ENCODE measurements around the gene CYB561D2. TPM values are rescaled to one million over a fixed set of nuclear protein-coding genes. Genes with fewer than 3 reads are reported as not detected.
A peak's percentile ranks its signal among the peaks of the same experiment; 100 is the strongest.

CYB561D2 gene
- total and polyA plus RNA-seq, 2 of the 13 experiments (the other 11 are each of a cell fraction or from before 2014, with no cell fraction given): 11.1 to 17.2 TPM

DNA sequence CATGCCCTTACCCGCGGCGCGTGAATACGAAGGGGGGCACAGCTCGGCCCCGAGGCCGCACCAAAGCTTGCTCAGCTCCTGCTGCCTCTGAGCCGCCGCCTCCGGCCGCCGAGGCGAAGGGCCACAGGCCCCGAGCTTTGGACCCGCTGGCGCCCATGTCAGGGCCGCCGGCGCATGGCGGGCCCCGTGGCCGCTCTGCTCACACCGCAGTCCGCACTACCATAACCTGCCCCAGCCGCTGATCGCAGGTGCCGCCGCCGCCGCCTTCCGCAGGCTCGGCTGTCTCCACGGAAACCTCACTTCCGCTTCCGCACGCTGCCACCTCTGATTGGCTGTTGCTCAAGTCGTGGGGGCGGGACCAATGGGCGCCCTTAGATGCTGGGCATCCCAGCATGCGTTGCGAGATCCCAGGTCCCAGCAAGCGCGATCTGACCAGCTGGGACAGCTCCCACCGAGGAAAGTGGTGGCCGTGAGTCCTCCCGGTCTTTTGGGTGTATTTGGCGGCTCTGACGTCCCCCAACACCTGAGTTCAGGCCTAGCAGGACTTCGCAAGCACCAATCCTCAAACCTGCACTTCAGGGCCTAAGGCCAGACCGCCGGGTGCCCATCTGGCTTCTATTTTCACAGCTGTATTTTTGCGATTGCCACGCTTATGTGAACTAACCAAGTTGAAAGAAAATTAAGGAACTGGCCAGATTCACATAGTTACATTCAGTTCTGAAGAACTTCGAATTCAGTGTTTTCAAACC, 22.5 kb upstream of the CYB561D2 start, which contains the start of gene TUSC2 (continued):
- TF ChIP-seq FOXK1 (CRISPR knock-in tag; IDR thresholded peaks at IDR 0.05; ENCODE audit: borderline replicate concordance, low read depth) (0 out of 2 replicates have a peak, but pooled peaks have one; percentile 61), KAT7 (CRISPR knock-in tag; IDR thresholded peaks at IDR 0.05; ENCODE audit: borderline replicate concordance) (peak; percentile 69; the same call in 1 of the 2 replicates), TRIM24 (CRISPR knock-in tag; IDR thresholded peaks at IDR 0.05) (no peak), ZBTB21 (CRISPR knock-in tag; IDR thresholded peaks at IDR 0.05) (no peak), RERE (CRISPR knock-in tag; IDR thresholded peaks at IDR 0.05; ENCODE audit: low read depth) (peak; percentile 46; the same call in 1 of the 2 replicates), ZNF451 (CRISPR knock-in tag; IDR thresholded peaks at IDR 0.05) (no peak), ZNF878 (CRISPR knock-in tag; IDR thresholded peaks at IDR 0.05) (no peak), AKAP8 (CRISPR knock-in tag; IDR thresholded peaks at IDR 0.05) (peak; percentile 87), ZNF773 (CRISPR knock-in tag; IDR thresholded peaks at IDR 0.05; ENCODE audit: borderline replicate concordance) (no peak), PPARG (CRISPR knock-in tag; conservative IDR thresholded peaks at IDR 0.05) (0 out of 2 replicates have a peak, but pooled peaks have one; percentile 13), SP140L (CRISPR knock-in tag; IDR thresholded peaks at IDR 0.05; ENCODE audit: borderline replicate concordance) (no peak), ZNF143 (CRISPR knock-in tag; IDR thresholded peaks at IDR 0.05) (peak; percentile 92), SOX13 (IDR thresholded peaks at IDR 0.05) (no peak), SOX13 (CRISPR knock-in tag; conservative IDR thresholded peaks at IDR 0.05 in 1 of 2, IDR thresholded peaks at IDR 0.05 in 1 of 2) (0 out of 4 replicates have a peak, but pooled peaks of 1 of the 2 experiments have one; percentile 18), SAP130 (CRISPR knock-in tag; IDR thresholded peaks at IDR 0.05; ENCODE audit: low read depth) (peak; percentile 97), KLF6 (CRISPR knock-in tag; IDR thresholded peaks at IDR 0.05) (no peak), THAP11 (CRISPR knock-in tag; IDR thresholded peaks at IDR 0.05) (peak; percentile 92), GFI1 (CRISPR knock-in tag; IDR thresholded peaks at IDR 0.05; ENCODE audit: borderline replicate concordance) (0 out of 2 replicates have a peak, but pooled peaks have one; percentile 53), ZSCAN29 (CRISPR knock-in tag; conservative IDR thresholded peaks at IDR 0.05) (no peak), YEATS2 (CRISPR knock-in tag; IDR thresholded peaks at IDR 0.05; ENCODE audit: borderline replicate concordance) (peak; percentile 88), CBFB (CRISPR knock-in tag; IDR thresholded peaks at IDR 0.05) (0 out of 2 replicates have a peak, but pooled peaks have one; percentile 44), HNRNPUL1 (IDR thresholded peaks at IDR 0.05; ENCODE audit: low read depth, low read length) (no peak), ESRRA (CRISPR knock-in tag; IDR thresholded peaks at IDR 0.05; ENCODE audit: low read depth) (no peak; the same call in 1 of the 2 replicates), NFYB (CRISPR knock-in tag; IDR thresholded peaks at IDR 0.05) (peak; percentile 97)
- TF ChIP-seq, protein P1, sequence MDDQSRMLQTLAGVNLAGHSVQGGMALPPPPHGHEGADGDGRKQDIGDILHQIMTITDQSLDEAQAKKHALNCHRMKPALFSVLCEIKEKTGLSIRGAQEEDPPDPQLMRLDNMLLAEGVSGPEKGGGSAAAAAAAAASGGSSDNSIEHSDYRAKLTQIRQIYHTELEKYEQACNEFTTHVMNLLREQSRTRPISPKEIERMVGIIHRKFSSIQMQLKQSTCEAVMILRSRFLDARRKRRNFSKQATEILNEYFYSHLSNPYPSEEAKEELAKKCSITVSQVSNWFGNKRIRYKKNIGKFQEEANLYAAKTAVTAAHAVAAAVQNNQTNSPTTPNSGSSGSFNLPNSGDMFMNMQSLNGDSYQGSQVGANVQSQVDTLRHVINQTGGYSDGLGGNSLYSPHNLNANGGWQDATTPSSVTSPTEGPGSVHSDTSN (CRISPR knock-in tag; IDR thresholded peaks at IDR 0.05; ENCODE audit: borderline replicate concordance): 0 out of 2 replicates have a peak, but pooled peaks have one; percentile 49
